K562 (cell line): ENCODE results near the gene CHST13. TPM values are rescaled to one million over a fixed set of nuclear protein-coding genes. Genes with fewer than 3 reads are reported as not detected.

Experiments used
- ATAC-seq: fragments of 200-7000 bp; cut with Tn5 transposase; 3 replicates; pipeline ENCODE4 v1.9.1; 2020; ENCODE audit warnings: moderate library complexity
- BruUV-seq: library from RNA; stranded (reverse); fragments of 400-500 nt; replicated peaks from 2 replicates; lab custom pipeline; 2021; lab: Mats Ljungman, UMichigan
- CTCF ChIA-PET: fragments of 300-600 bp; formaldehyde crosslinking; extraction: SDS; loops from one replicate; lab custom pipeline; 2021; ENCODE audit warnings: low intra/inter-chr PET ratio; lab: Yijun Ruan, JAX
- POLR2A ChIA-PET: fragments of 300-600, 350-650 bp; sonication (Branson Sonifier 250); formaldehyde crosslinking; extraction: SDS; loops from one replicate; lab custom pipeline; 2021; ENCODE audit warnings: antibody characterized with exemption, inconsistent platforms; lab: Yijun Ruan, JAX
- DNase-seq, 4 experiments: peaks; one replicate each; pipeline versions ENCODE4 v3.0.0 to v3.0.0-alpha.2; 2011 to 2018; ENCODE audit warnings: low spot score in 3 of 4, mixed read lengths in 3 of 4; ENCODE audit errors: extremely low read depth in 1 of 4
- FAIRE-seq: peaks from 2 replicates; lab custom pipeline; 2011; peaks lifted over from hg19 to GRCh38; lab: Jason Lieb, UNC
- H2AFZ ChIP-seq: 2 replicates; pipeline ENCODE4 v1.6.0; 2011; ENCODE audit warnings: low read depth, low read length, control low read depth, inconsistent platforms
- H3K27ac ChIP-seq: fragments of 200-600 bp; 3 replicates; pipeline ENCODE4 v1.8.0; 2011; ENCODE audit warnings: low read depth, mild to moderate bottlenecking, control low read depth, inconsistent platforms, low read length, moderate library complexity, mixed read lengths; ENCODE audit errors: extremely low read depth
- H3K27me3 ChIP-seq, 2 experiments: fragments of 300-600 bp in 1 of 2; 2 replicates in 1 of 2; 3 replicates in 1 of 2; pipeline versions ENCODE4 v1.6.0 to v1.8.0; 2011; ENCODE audit warnings: inconsistent platforms in 2 of 2, low read length in 2 of 2, mild to moderate bottlenecking in 1 of 2, mixed read lengths in 1 of 2, moderate library complexity in 1 of 2; ENCODE audit not compliant: control insufficient read depth in 2 of 2, insufficient read depth in 2 of 2
- H3K36me3 ChIP-seq: fragments of 300-600 bp; 3 replicates; pipeline ENCODE4 v1.8.0; 2011; ENCODE audit warnings: mild to moderate bottlenecking, low read length, inconsistent platforms; ENCODE audit not compliant: control insufficient read depth, insufficient read depth
- H3K4me1 ChIP-seq, 2 experiments: fragments of 200-600 bp in 1 of 2; replicated peaks in 1 of 2; 2 replicates in 1 of 2; 3 replicates in 1 of 2; pipeline versions ENCODE4 v1.5.1 to v1.8.0; 2011; ENCODE audit warnings: inconsistent platforms in 2 of 2, low read length in 2 of 2, mild to moderate bottlenecking in 1 of 2, mixed read lengths in 1 of 2, moderate library complexity in 1 of 2; ENCODE audit not compliant: control insufficient read depth in 2 of 2, insufficient read depth in 2 of 2
- H3K4me2 ChIP-seq: 2 replicates; pipeline ENCODE4 v1.6.1; 2011; ENCODE audit warnings: low read length, control low read depth, inconsistent platforms, mixed read lengths; ENCODE audit not compliant: insufficient read depth
- H3K4me3 ChIP-seq: fragments of 200-600 bp; sonication (generic), shearing (Covaris generic); 2 replicates; pipeline ENCODE4 v1.5.1; 2016; ENCODE audit warnings: control low read depth, inconsistent platforms
- H3K79me2 ChIP-seq: fragments of 200-600 bp; 3 replicates; pipeline ENCODE4 v1.8.0; 2011; ENCODE audit warnings: low read length, inconsistent platforms; ENCODE audit not compliant: control insufficient read depth, insufficient read depth
- H3K9ac ChIP-seq, 2 experiments: 2 replicates each; pipeline versions ENCODE4 v1.6.0 to v1.6.1; 2011; ENCODE audit warnings: low read depth in 2 of 2, low read length in 2 of 2, control low read depth in 1 of 2, inconsistent platforms in 1 of 2, mild to moderate bottlenecking in 1 of 2, mixed read lengths in 1 of 2; ENCODE audit not compliant: insufficient read depth in 1 of 2
- H3K9me1 ChIP-seq: one replicate; pipeline ENCODE4 v1.6.0; 2011; ENCODE audit warnings: inconsistent platforms, mild to moderate bottlenecking, low read length, moderate library complexity; ENCODE audit not compliant: control insufficient read depth, insufficient read depth
- H3K9me3 ChIP-seq: replicated peaks from 2 replicates; pipeline ENCODE4 v1.5.1; 2011; ENCODE audit warnings: low read depth, low read length, inconsistent platforms; ENCODE audit not compliant: control insufficient read depth, insufficient read depth
- H4K20me1 ChIP-seq: replicated peaks from 2 replicates; pipeline ENCODE4 v1.6.1; 2011; ENCODE audit warnings: low read length, inconsistent platforms, mixed read lengths; ENCODE audit not compliant: control insufficient read depth, insufficient read depth
- CCAR2 ChIP-seq: fragments of 200-400 bp; formaldehyde crosslinking; IDR thresholded peaks from 2 replicates; pipeline ENCODE4 v1.6.1; 2017; ENCODE audit warnings: mild to moderate bottlenecking, low read depth, low read length
- FOSL1 ChIP-seq: fragments of 200-800 bp; sonication (Bioruptor generic); conservative IDR thresholded peaks from 2 replicates; pipeline ENCODE4 v1.6.1; 2016; ENCODE audit warnings: missing genetic modification characterization, missing compliant biosample characterization
- MTA3 ChIP-seq: fragments of 450-650 bp; formaldehyde crosslinking; IDR thresholded peaks from 2 replicates; pipeline ENCODE4 v1.6.1; 2017; ENCODE audit warnings: mild to moderate bottlenecking, borderline replicate concordance
- NFYB ChIP-seq: IDR thresholded peaks from 2 replicates; pipeline ENCODE4 v1.6.1; 2011; ENCODE audit warnings: mild to moderate bottlenecking, moderate library complexity; ENCODE audit not compliant: insufficient read length; ENCODE audit errors: extremely low read depth
- NUFIP1 ChIP-seq: fragments of 450-650 bp; IDR thresholded peaks from 2 replicates; pipeline ENCODE4 v1.6.1; 2018; ENCODE audit not compliant: partially characterized antibody
- POLR2B ChIP-seq: fragments of 450-650 bp; IDR thresholded peaks from 2 replicates; pipeline ENCODE4 v1.6.1; 2018; ENCODE audit warnings: low read depth; ENCODE audit not compliant: partially characterized antibody
- ZBTB7A ChIP-seq: IDR thresholded peaks from 2 replicates; pipeline ENCODE4 v1.6.1; 2011; ENCODE audit warnings: low read depth, mild to moderate bottlenecking, low read length, moderate library complexity, borderline replicate concordance; ENCODE audit not compliant: control insufficient read depth
- ZNF143 ChIP-seq: sonication (generic); formaldehyde crosslinking; IDR thresholded peaks from 2 replicates; pipeline ENCODE4 v1.9.0; 2022; ENCODE audit warnings: mild to moderate bottlenecking, missing genetic modification reagents
- WGBS: fragments of 100-300 bp; shearing (Covaris generic); methylation state at CpG from one replicate; pipeline ENCODE4 v1.1.6; 2016; ENCODE audit warnings: low coverage, mixed read lengths; ENCODE audit not compliant: insufficient coverage; ENCODE audit errors: missing lambda C conversion rate; 5-methylcytosine and 5-hydroxymethylcytosine counted together
- in situ Hi-C: fragments of 300-500 bp; cut with MboI; formaldehyde crosslinking; loops from 4 replicates; pipeline ENCODE4 v1.15.0; 2018; ENCODE audit warnings: inconsistent platforms, mixed read lengths
- intact Hi-C: fragments of 100-400 bp; cut with micrococcal nuclease; formaldehyde crosslinking; loops from 2 replicates; pipeline ENCODE4 v1.14.2; 2022
- polyA plus RNA-seq, 8 experiments: library from polyadenylated mRNA; depleted of rRNA in 4 of 8; stranded (reverse) in 5 of 8; unstranded in 3 of 8; fragments of >200 nt; fragmentation: Nextera tagmentation in 2 of 8; fragmentation: Illumina TruSeq in 1 of 8; extraction: Ambion mirVana in 2 of 8; extraction: Trizol in 1 of 8; gene quantifications; 2 replicates each; pipeline versions ENCODE4 v1.2.1 to v1.2.3, GENCODE V29; 2011 to 2014; ENCODE audit warnings: inconsistent platforms in 1 of 8, missing spikeins in 1 of 8
- total RNA-seq, 7 experiments: library from RNA; depleted of rRNA in 6 of 7; stranded (reverse); fragments of >200 nt in 6 of 7; fragmentation: Illumina TruSeq in 2 of 7; extraction: Trizol in 2 of 7; gene quantifications; 2 replicates each; pipeline versions ENCODE4 v1.2.1 to v1.2.3, GENCODE V29; 2011 to 2021; ENCODE audit warnings: low replicate concordance in 1 of 7
- TF ChIP-seq, protein P1 (sequence below): fragments of 450-650 bp; IDR thresholded peaks from 2 replicates; pipeline ENCODE4 v1.7.1; 2018; ENCODE audit warnings: mild to moderate bottlenecking, low read depth; ENCODE audit not compliant: partially characterized antibody
- TF ChIP-seq, protein P2 (sequence below): fragments of 450-650 bp; formaldehyde crosslinking; IDR thresholded peaks from 2 replicates; pipeline ENCODE4 v1.4.0; 2020; ENCODE audit warnings: mild to moderate bottlenecking, moderate library complexity

Gene CHST13
- total and polyA plus RNA-seq, 9 of the 15 experiments (the other 6 are each of a cell fraction or from before 2014, with no cell fraction given), result not detected

GRCh38 chr3:126552688-126553283 lies 28.8 kb downstream of the CHST13 start (continued):
- no peak for TF ChIP-seq FOSL1 (tag)
- no peak for TF ChIP-seq ZNF143 (CRISPR knock-in tag)
- no peak for TF ChIP-seq POLR2B
- no peak for TF ChIP-seq NUFIP1

GRCh38 chr3:126553284-126554084 lies 29.5 kb downstream of the CHST13 start:
- FAIRE-seq (no peak), ATAC-seq (no peak), DNase-seq (no peak)
- Histone ChIP-seq H3K9me3 (no peaks in the 10 kb centered on the region), H3K27ac (no peak overlapping the region), H4K20me1 (peaks cover 4% of the 10 kb centered on the region; the same call in 1 of the 2 replicates), H3K36me3 (no peaks in the 10 kb centered on the region), H3K9me1 (no peaks in the 10 kb centered on the region), H3K4me2 (no peak overlapping the region), H3K27me3 (peaks cover 2 to 58% of the 10 kb centered on the region in 2 experiments; a peak in 2 of 5 replicates), H3K9ac (no peak overlapping the region), H3K79me2 (no peaks in the 10 kb centered on the region), H3K4me1 (no peaks in the 10 kb centered on the region), H2AFZ (no peak overlapping the region), H3K4me3 (no peak overlapping the region)
- ChIA-PET CTCF (no interaction called here), POLR2A (interaction anchor here (0.7 kb wide), 1 partner anchor 325 kb away, joined by 3 read pairs; no protein-coding TSS in a partner anchor)
- BruUV-seq, result no TSS peak
- TF ChIP-seq, protein P1, sequence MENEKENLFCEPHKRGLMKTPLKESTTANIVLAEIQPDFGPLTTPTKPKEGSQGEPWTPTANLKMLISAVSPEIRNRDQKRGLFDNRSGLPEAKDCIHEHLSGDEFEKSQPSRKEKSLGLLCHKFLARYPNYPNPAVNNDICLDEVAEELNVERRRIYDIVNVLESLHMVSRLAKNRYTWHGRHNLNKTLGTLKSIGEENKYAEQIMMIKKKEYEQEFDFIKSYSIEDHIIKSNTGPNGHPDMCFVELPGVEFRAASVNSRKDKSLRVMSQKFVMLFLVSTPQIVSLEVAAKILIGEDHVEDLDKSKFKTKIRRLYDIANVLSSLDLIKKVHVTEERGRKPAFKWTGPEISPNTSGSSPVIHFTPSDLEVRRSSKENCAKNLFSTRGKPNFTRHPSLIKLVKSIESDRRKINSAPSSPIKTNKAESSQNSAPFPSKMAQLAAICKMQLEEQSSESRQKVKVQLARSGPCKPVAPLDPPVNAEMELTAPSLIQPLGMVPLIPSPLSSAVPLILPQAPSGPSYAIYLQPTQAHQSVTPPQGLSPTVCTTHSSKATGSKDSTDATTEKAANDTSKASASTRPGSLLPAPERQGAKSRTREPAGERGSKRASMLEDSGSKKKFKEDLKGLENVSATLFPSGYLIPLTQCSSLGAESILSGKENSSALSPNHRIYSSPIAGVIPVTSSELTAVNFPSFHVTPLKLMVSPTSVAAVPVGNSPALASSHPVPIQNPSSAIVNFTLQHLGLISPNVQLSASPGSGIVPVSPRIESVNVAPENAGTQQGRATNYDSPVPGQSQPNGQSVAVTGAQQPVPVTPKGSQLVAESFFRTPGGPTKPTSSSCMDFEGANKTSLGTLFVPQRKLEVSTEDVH, result no peak
- TF ChIP-seq CCAR2, result no peak
- TF ChIP-seq MTA3, result no peak
- TF ChIP-seq, protein P2, sequence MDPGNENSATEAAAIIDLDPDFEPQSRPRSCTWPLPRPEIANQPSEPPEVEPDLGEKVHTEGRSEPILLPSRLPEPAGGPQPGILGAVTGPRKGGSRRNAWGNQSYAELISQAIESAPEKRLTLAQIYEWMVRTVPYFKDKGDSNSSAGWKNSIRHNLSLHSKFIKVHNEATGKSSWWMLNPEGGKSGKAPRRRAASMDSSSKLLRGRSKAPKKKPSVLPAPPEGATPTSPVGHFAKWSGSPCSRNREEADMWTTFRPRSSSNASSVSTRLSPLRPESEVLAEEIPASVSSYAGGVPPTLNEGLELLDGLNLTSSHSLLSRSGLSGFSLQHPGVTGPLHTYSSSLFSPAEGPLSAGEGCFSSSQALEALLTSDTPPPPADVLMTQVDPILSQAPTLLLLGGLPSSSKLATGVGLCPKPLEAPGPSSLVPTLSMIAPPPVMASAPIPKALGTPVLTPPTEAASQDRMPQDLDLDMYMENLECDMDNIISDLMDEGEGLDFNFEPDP (CRISPR knock-in tag), result no peak
- TF ChIP-seq ZBTB7A, result no peak
- no peak for TF ChIP-seq NFYB
- in situ Hi-C loops, result no loop called here
- intact Hi-C loops, result no loop called here
- WGBS, result 2% methylated on average over 13 of the region's 19 CpGs
